ENCODE data around the gene SPATA20. TPM values are rescaled to one million over a fixed set of nuclear protein-coding genes. Genes with fewer than 3 reads are reported as not detected.

The SPATA20 gene
- total RNA-seq, 1 experiment from 2014 or later, result 11.1 TPM

- CTCF ChIA-PET, result no interaction called here
Observed at GRCh38 chr17:50583641-50584040, 36.7 kb downstream of the SPATA20 start.

GRCh38 chr17:50584116-50584515, 37.1 kb downstream of the SPATA20 start:
- Histone ChIP-seq H3K4me1 (ENCODE audit: insufficient read depth, low read length, poor library complexity, severe bottlenecking) (no peaks in the 10 kb centered on the region), H3K4me3 (ENCODE audit: low read depth, low read length, poor library complexity, severe bottlenecking) (no peak overlapping the region)
- TF ChIP-seq CTCF (conservative IDR thresholded peaks at IDR 0.05; ENCODE audit: low read depth, low read length), result no peak
- no peak for TF ChIP-seq EZH2 (IDR thresholded peaks at IDR 0.05; ENCODE audit: borderline replicate concordance, low read depth, low read length, poor library complexity, severe bottlenecking)

More at GRCh38 chr17:50583641-50584040, 36.7 kb downstream of the SPATA20 start:
- intact Hi-C loops (cut with micrococcal nuclease; ENCODE audit: unreplicated experiment), result no loop called here
- Histone ChIP-seq H3K27ac (ENCODE audit: low read depth, low read length, poor library complexity, severe bottlenecking) (no peak overlapping the region), H3K4me1 (ENCODE audit: insufficient read depth, low read length, poor library complexity, severe bottlenecking) (no peaks in the 10 kb centered on the region), H3K36me3 (ENCODE audit: insufficient read depth, low read length, poor library complexity, severe bottlenecking) (no peaks in the 10 kb centered on the region), H3K9me3 (ENCODE audit: low read depth, low read length, poor library complexity, severe bottlenecking) (no peaks in the 10 kb centered on the region), H3K27me3 (replicated peaks; ENCODE audit: insufficient read depth, low read depth, low read length, poor library complexity) (no peaks in the 10 kb centered on the region), H3K4me3 (ENCODE audit: low read depth, low read length, poor library complexity, severe bottlenecking) (no peak overlapping the region)
- no peak for TF ChIP-seq CTCF (conservative IDR thresholded peaks at IDR 0.05; ENCODE audit: low read depth, low read length)
- no peak for TF ChIP-seq EZH2 (IDR thresholded peaks at IDR 0.05; ENCODE audit: borderline replicate concordance, low read depth, low read length, poor library complexity, severe bottlenecking)
- POLR2A ChIA-PET (ENCODE audit: low non-redundant PET), result no interaction called here
- BruUV-seq (replicated peaks), result no TSS peak
- no peak for DNase-seq (ENCODE audit: low spot score)

GRCh38 chr17:50584749-50585148, 37.8 kb downstream of the SPATA20 start:
- no peaks in the 10 kb centered on the region for H3K36me3 ChIP-seq (ENCODE audit: insufficient read depth, low read length, poor library complexity, severe bottlenecking)
- CTCF ChIA-PET, result interaction anchor here (0.5 kb wide), 1 partner anchor 111 kb away, joined by 3 read pairs; no protein-coding TSS in a partner anchor
- no peaks in the 10 kb centered on the region for H3K9me3 ChIP-seq (ENCODE audit: low read depth, low read length, poor library complexity, severe bottlenecking)
- H3K27me3 ChIP-seq (replicated peaks; ENCODE audit: insufficient read depth, low read depth, low read length, poor library complexity), result no peaks in the 10 kb centered on the region
- H3K4me1 ChIP-seq (ENCODE audit: insufficient read depth, low read length, poor library complexity, severe bottlenecking), result no peaks in the 10 kb centered on the region
- intact Hi-C loops (cut with micrococcal nuclease; ENCODE audit: unreplicated experiment), result no loop called here
- no TSS peak for BruUV-seq (replicated peaks)
- POLR2A ChIA-PET (ENCODE audit: low non-redundant PET), result interaction anchor here (0.6 kb wide), 1 partner anchor 14 kb away, joined by 6 read pairs; no protein-coding TSS in a partner anchor
- no peak for DNase-seq (ENCODE audit: low spot score)
- no peak overlapping the region for H3K4me3 ChIP-seq (ENCODE audit: low read depth, low read length, poor library complexity, severe bottlenecking)
- no peak overlapping the region for H3K27ac ChIP-seq (ENCODE audit: low read depth, low read length, poor library complexity, severe bottlenecking)
- TF ChIP-seq CTCF (conservative IDR thresholded peaks at IDR 0.05; ENCODE audit: low read depth, low read length), result no peak
- no peak for TF ChIP-seq EZH2 (IDR thresholded peaks at IDR 0.05; ENCODE audit: borderline replicate concordance, low read depth, low read length, poor library complexity, severe bottlenecking)

More at GRCh38 chr17:50584116-50584515, 37.1 kb downstream of the SPATA20 start:
- ChIA-PET CTCF (interaction anchor here (0.5 to 0.6 kb wide), 2 partner anchors 111 to 112 kb away, joined by 3 to 5 read pairs; no protein-coding TSS in a partner anchor), POLR2A (ENCODE audit: low non-redundant PET) (no interaction called here)
- BruUV-seq (replicated peaks), result no TSS peak
- Histone ChIP-seq H3K27me3 (replicated peaks; ENCODE audit: insufficient read depth, low read depth, low read length, poor library complexity) (no peaks in the 10 kb centered on the region), H3K27ac (ENCODE audit: low read depth, low read length, poor library complexity, severe bottlenecking) (no peak overlapping the region), H3K9me3 (ENCODE audit: low read depth, low read length, poor library complexity, severe bottlenecking) (no peaks in the 10 kb centered on the region), H3K36me3 (ENCODE audit: insufficient read depth, low read length, poor library complexity, severe bottlenecking) (no peaks in the 10 kb centered on the region)
- intact Hi-C loops (cut with micrococcal nuclease; ENCODE audit: unreplicated experiment), result no loop called here
- DNase-seq (ENCODE audit: low spot score), result no peak

Measured in A673 (cell line).